ENCODE data around the gene NUP153. TPM values are rescaled to one million over a fixed set of nuclear protein-coding genes. Genes with fewer than 3 reads are reported as not detected.
"Not testable (repeated sequence)": the region's sequence is repeated elsewhere in the genome, so short reads cannot be mapped to it uniquely, and the experiment has no call there.

NUP153 gene
- polyA plus RNA-seq, 1 of the 3 experiments (the other 2 are of a cell fraction): 10.5 TPM

DNA sequence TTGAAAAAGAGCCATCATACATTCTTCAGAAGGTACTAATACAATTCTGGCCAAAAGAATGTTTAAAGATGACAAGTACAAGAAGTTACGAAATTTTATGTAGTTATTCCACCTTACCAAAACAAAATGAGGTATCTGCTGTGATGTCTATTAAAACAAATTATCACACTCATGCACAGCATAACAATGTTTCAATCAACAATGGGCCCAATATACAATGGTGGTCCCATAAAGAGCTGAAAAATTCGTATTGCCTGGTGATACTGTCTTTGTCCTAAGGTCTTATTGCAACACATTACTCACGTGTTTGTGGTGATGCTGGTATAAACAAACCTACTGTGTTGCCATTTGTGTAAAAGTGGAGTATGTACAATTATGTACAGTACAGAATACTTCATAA is 3.6 kb upstream of the NUP153 start (continued):
- no peak for TF ChIP-seq REST (IDR thresholded peaks at IDR 0.05; ENCODE audit: low read depth, low read length)

- Histone ChIP-seq H3K27me3 (ENCODE audit: insufficient read depth) (no peaks in the 10 kb centered on the region), H3K36me3 (replicated peaks in 1 of 2; ENCODE audit: control insufficient read depth in 1 of 2, insufficient read depth in 2 of 2, low read length in 1 of 2) (no peaks in the 10 kb centered on the region), H3K9me2 (no peaks in the 10 kb centered on the region), H4K20me1 (ENCODE audit: insufficient read depth) (peaks cover 7% of the 10 kb centered on the region; the same call in 1 of the 2 replicates), H3K9me3 (no peaks in the 10 kb centered on the region), H3K27ac (ENCODE audit: low read depth in 2 of 2, low read length in 1 of 2) (no peak overlapping the region), H3K4me3 (ENCODE audit: low read depth in 2 of 2, low read length in 1 of 2) (no peak overlapping the region), H2AFZ (ENCODE audit: low read depth) (no peak overlapping the region), H3K4me1 (ENCODE audit: control insufficient read depth in 1 of 2, insufficient read depth in 2 of 2, low read depth in 1 of 2, low read length in 1 of 2) (peaks cover 0 to 3% of the 10 kb centered on the region in 2 experiments; a peak in 3 of 4 replicates), H3K4me2 (no peak overlapping the region), H3F3A (replicated peaks; ENCODE audit: insufficient read depth) (peaks cover 11% of the 10 kb centered on the region), H3K79me2 (ENCODE audit: insufficient read depth) (peaks cover 22% of the 10 kb centered on the region), H3K9ac (no peak overlapping the region)
- 97% methylated on average over 2 of the region's 2 CpGs for WGBS (ENCODE audit: low lambda C conversion rate)
- CTCF ChIA-PET: no interaction called here
- TF ChIP-seq SIN3A (IDR thresholded peaks at IDR 0.05; ENCODE audit: borderline replicate concordance, low read depth, low read length): no peak
- TF ChIP-seq, protein P1, sequence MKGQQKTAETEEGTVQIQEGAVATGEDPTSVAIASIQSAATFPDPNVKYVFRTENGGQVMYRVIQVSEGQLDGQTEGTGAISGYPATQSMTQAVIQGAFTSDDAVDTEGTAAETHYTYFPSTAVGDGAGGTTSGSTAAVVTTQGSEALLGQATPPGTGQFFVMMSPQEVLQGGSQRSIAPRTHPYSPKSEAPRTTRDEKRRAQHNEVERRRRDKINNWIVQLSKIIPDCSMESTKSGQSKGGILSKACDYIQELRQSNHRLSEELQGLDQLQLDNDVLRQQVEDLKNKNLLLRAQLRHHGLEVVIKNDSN (IDR thresholded peaks at IDR 0.05; ENCODE audit: borderline replicate concordance, low read depth): no peak
- TF ChIP-seq, protein P2, sequence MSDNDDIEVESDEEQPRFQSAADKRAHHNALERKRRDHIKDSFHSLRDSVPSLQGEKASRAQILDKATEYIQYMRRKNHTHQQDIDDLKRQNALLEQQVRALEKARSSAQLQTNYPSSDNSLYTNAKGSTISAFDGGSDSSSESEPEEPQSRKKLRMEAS (IDR thresholded peaks at IDR 0.05; ENCODE audit: low read depth): no peak
- TF ChIP-seq, protein P3, sequence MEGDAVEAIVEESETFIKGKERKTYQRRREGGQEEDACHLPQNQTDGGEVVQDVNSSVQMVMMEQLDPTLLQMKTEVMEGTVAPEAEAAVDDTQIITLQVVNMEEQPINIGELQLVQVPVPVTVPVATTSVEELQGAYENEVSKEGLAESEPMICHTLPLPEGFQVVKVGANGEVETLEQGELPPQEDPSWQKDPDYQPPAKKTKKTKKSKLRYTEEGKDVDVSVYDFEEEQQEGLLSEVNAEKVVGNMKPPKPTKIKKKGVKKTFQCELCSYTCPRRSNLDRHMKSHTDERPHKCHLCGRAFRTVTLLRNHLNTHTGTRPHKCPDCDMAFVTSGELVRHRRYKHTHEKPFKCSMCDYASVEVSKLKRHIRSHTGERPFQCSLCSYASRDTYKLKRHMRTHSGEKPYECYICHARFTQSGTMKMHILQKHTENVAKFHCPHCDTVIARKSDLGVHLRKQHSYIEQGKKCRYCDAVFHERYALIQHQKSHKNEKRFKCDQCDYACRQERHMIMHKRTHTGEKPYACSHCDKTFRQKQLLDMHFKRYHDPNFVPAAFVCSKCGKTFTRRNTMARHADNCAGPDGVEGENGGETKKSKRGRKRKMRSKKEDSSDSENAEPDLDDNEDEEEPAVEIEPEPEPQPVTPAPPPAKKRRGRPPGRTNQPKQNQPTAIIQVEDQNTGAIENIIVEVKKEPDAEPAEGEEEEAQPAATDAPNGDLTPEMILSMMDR (IDR thresholded peaks at IDR 0.05): no peak
- POLR2A ChIA-PET: no interaction called here
- no peak for DNase-seq
Measured at GRCh38 chr6:17709476-17709875, 2.8 kb upstream of the NUP153 start.

DNA sequence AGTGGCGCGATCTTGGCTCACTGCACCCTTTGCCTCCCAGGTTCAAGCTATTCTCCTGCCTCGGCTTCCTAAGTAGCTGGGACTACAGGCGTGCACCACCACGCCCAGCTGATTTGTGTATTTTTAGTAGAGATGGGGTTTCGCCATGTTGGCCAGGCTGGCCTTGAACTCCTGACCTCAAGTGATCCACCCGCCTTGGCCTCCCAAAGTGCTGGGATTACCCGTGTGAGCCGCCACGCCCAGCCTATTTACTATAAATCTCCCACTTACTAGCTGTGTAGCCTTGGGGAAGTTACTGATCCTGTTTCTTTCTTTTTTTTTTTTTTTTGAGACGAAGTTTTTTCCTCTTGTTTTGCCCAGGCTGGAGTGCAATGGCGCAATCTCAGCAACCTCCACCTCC is 1.3 kb upstream of the NUP153 start:
- H3K36me3 ChIP-seq (replicated peaks in 1 of 2; ENCODE audit: control insufficient read depth in 1 of 2, insufficient read depth in 2 of 2, low read length in 1 of 2); H3K27ac ChIP-seq (ENCODE audit: low read depth in 2 of 2, low read length in 1 of 2); H3K4me1 ChIP-seq (ENCODE audit: control insufficient read depth in 1 of 2, insufficient read depth in 2 of 2, low read depth in 1 of 2, low read length in 1 of 2); H3K9me2 ChIP-seq; H3K9me3 ChIP-seq; H3K9ac ChIP-seq; CTCF ChIA-PET; H2AFZ ChIP-seq (ENCODE audit: low read depth); H3K4me3 ChIP-seq (ENCODE audit: low read depth in 2 of 2, low read length in 1 of 2); H3K4me2 ChIP-seq; DNase-seq; H3K27me3 ChIP-seq (ENCODE audit: insufficient read depth): not testable (repeated sequence)
- H4K20me1 ChIP-seq (ENCODE audit: insufficient read depth): peaks cover 18% of the 10 kb centered on the region; the same call in 1 of the 2 replicates
- POLR2A ChIA-PET: interaction anchor here (0.7 kb wide), 1 partner anchor 281 kb away, joined by 3 read pairs; no protein-coding TSS in a partner anchor
- peaks cover 36% of the 10 kb centered on the region for H3K79me2 ChIP-seq (ENCODE audit: insufficient read depth)
- peaks cover 23% of the 10 kb centered on the region for H3F3A ChIP-seq (replicated peaks; ENCODE audit: insufficient read depth)
- 94% methylated on average over 12 of the region's 12 CpGs for WGBS (ENCODE audit: low lambda C conversion rate)

Measured in SK-N-SH (cell line).